Measurements from ENCODE around the gene APPL1. TPM values are rescaled to one million over a fixed set of nuclear protein-coding genes. Genes with fewer than 3 reads are reported as not detected.

The APPL1 gene
- total RNA-seq, 1 donor: 43.2 TPM

GRCh38 chr3:57309769-57310360 is 82.3 kb downstream of the APPL1 start:
- H3K4me3 ChIP-seq (ENCODE audit: low read depth, low read length): no peak overlapping the region
- TF ChIP-seq CTCF (IDR thresholded peaks at IDR 0.05; ENCODE audit: insufficient read depth, low read depth, low read length): no peak
- DNase-seq (ENCODE audit: low read depth): no peak

GRCh38 chr3:57314204-57314603 is 86.7 kb downstream of the APPL1 start:
- no peak for DNase-seq (ENCODE audit: low read depth)

More at GRCh38 chr3:57314204-57314603, 86.7 kb downstream of the APPL1 start:
- no peak overlapping the region for H3K4me3 ChIP-seq (ENCODE audit: low read depth, low read length)
- no peak for TF ChIP-seq CTCF (IDR thresholded peaks at IDR 0.05; ENCODE audit: insufficient read depth, low read depth, low read length)

Other genes starting within 250 kb of the APPL1 start
- gene SPATA12, start 167.1 kb upstream of the APPL1 start, total RNA-seq: not detected in 2 replicates
- 0.64 and 0.86 TPM in 2 replicates for gene IL17RD, start 62.4 kb upstream of the APPL1 start, total RNA-seq
- not detected in 2 replicates for gene HESX1, start 27.8 kb upstream of the APPL1 start, total RNA-seq
- gene ASB14, start 65.0 kb downstream of the APPL1 start, total RNA-seq: not detected in 2 replicates